Nephron (organoid): ENCODE results near the gene GAK.

Experiments
- H3K27ac Mint-ChIP-seq, 3 experiments: 2 replicates each; pipeline ENCODE4 v1.8.0; 2020; ENCODE audit warnings: mixed read lengths in 3 of 3, mild to moderate bottlenecking in 2 of 3, moderate library complexity in 1 of 3
- H3K27me3 Mint-ChIP-seq: 2 replicates; pipeline ENCODE4 v1.8.0; 2021; ENCODE audit warnings: low read depth, mild to moderate bottlenecking, moderate library complexity, mixed read lengths
- H3K36me3 Mint-ChIP-seq: 2 replicates; pipeline ENCODE4 v1.8.0; 2020; ENCODE audit warnings: low read depth, mixed read lengths
- H3K4me1 Mint-ChIP-seq: 2 replicates; pipeline ENCODE4 v1.8.0; 2020; ENCODE audit warnings: mixed read lengths
- H3K4me3 Mint-ChIP-seq, 3 experiments: 2 replicates each; pipeline ENCODE4 v1.8.0; 2020; ENCODE audit warnings: mild to moderate bottlenecking in 3 of 3, mixed read lengths in 3 of 3, moderate library complexity in 2 of 3
- H3K9me3 Mint-ChIP-seq: 2 replicates; pipeline ENCODE4 v1.8.0; 2020; ENCODE audit warnings: mixed read lengths
- TF ChIP-seq, protein P1 (sequence below), 3 experiments: fragments of 200-600 bp; sonication (generic); IDR thresholded peaks; one replicate each; pipeline ENCODE4 v1.5.0; 2021; ENCODE audit warnings: antibody characterized with exemption in 3 of 3; ENCODE audit not compliant: unreplicated experiment in 3 of 3

Gene GAK

DNA sequence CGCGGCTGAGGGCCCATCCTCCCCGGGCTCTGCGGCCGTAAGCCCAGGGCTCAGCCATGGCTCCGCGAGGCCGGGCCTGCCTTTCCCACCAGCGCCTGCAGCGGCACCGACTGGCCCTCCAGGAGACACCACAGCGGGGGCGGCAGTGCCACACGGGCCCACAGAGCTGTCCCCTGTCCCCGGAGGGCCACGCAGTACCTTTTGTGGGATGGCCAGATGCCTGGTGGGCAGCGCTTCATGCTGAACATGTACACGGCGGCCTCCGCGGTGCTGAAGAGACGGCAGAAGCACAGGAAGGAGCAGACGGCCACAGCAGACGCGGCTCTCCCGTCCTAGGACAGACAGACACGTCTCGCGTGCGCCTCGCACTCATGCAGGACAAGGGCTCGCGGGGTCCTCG is 50.4 kb downstream of the GAK start:
- H3K4me1 Mint-ChIP-seq: no peaks in the 10 kb centered on the region
- H3K9me3 Mint-ChIP-seq: no peaks in the 10 kb centered on the region
- H3K4me3 Mint-ChIP-seq: no peak overlapping the region
- TF ChIP-seq, protein P1, sequence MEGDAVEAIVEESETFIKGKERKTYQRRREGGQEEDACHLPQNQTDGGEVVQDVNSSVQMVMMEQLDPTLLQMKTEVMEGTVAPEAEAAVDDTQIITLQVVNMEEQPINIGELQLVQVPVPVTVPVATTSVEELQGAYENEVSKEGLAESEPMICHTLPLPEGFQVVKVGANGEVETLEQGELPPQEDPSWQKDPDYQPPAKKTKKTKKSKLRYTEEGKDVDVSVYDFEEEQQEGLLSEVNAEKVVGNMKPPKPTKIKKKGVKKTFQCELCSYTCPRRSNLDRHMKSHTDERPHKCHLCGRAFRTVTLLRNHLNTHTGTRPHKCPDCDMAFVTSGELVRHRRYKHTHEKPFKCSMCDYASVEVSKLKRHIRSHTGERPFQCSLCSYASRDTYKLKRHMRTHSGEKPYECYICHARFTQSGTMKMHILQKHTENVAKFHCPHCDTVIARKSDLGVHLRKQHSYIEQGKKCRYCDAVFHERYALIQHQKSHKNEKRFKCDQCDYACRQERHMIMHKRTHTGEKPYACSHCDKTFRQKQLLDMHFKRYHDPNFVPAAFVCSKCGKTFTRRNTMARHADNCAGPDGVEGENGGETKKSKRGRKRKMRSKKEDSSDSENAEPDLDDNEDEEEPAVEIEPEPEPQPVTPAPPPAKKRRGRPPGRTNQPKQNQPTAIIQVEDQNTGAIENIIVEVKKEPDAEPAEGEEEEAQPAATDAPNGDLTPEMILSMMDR (IDR thresholded peaks at IDR 0.05; ENCODE audit: unreplicated experiment in 3 of 3): no peak
- H3K36me3 Mint-ChIP-seq: peaks cover 31% of the 10 kb centered on the region
- no peaks in the 10 kb centered on the region for H3K27me3 Mint-ChIP-seq
- no peak overlapping the region for H3K27ac Mint-ChIP-seq

DNA sequence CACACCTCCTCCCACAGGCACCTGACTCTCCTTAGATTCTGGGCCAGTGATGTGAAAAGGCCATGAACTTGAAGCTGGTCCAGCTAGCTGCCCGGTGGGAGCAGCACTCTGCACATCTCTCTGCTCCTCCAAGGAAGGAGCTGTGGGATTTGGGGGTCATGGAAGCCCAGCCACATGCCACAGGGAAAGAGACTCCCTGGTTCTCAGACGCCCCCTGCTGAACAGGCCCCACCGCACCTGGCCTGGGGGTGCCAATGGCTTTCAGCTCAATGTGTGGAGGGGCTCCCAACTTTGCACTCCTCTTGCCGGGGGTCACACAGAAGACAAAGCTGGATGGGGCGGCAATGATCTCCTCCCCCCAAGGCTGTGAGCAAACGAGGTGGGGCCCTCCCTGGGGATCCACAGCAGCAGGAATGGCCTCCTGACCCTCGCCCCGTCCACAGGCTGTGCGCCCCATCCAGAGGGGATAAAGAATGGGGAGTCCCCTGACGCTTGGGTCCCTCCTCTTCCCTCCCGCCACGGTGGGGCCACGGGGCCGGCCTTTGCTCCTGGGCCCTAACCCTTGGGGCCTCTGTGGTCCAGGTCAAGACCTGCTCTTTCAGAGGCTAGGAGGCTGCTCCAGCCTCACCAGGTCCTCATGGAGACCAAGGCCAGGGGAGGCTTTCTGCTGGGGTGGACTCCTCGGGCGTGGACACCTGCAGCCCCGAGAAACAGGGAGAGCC is 51.3 kb downstream of the GAK start:
- Mint-ChIP-seq H3K36me3 (peaks cover 26% of the 10 kb centered on the region), H3K4me3 (no peak overlapping the region), H3K27ac (no peak overlapping the region), H3K27me3 (no peaks in the 10 kb centered on the region), H3K9me3 (no peaks in the 10 kb centered on the region), H3K4me1 (no peaks in the 10 kb centered on the region)
- TF ChIP-seq, protein P1 (IDR thresholded peaks at IDR 0.05; ENCODE audit: unreplicated experiment in 3 of 3): no peak

GRCh38 chr4:879729-880077 is 52.4 kb downstream of the GAK start:
- TF ChIP-seq, protein P1 (IDR thresholded peaks at IDR 0.05; ENCODE audit: unreplicated experiment in 3 of 3): no peak
- Mint-ChIP-seq H3K36me3 (peaks cover 31% of the 10 kb centered on the region), H3K4me3 (no peak overlapping the region), H3K9me3 (no peaks in the 10 kb centered on the region), H3K4me1 (peaks cover 4% of the 10 kb centered on the region), H3K27ac (no peak overlapping the region), H3K27me3 (no peaks in the 10 kb centered on the region)

GRCh38 chr4:878796-879728 is 53.1 kb downstream of the GAK start:
- TF ChIP-seq, protein P1 (IDR thresholded peaks at IDR 0.05; ENCODE audit: unreplicated experiment in 3 of 3): no peak
- Mint-ChIP-seq H3K36me3 (peaks cover 33% of the 10 kb centered on the region), H3K4me1 (peaks cover 9% of the 10 kb centered on the region), H3K27me3 (no peaks in the 10 kb centered on the region), H3K9me3 (no peaks in the 10 kb centered on the region), H3K27ac (no peak overlapping the region), H3K4me3 (no peak overlapping the region)

GRCh38 chr4:877502-877901 is 54.6 kb downstream of the GAK start:
- H3K27me3 Mint-ChIP-seq: no peaks in the 10 kb centered on the region
- no peak overlapping the region for H3K27ac Mint-ChIP-seq
- TF ChIP-seq, protein P1 (IDR thresholded peaks at IDR 0.05; ENCODE audit: unreplicated experiment in 3 of 3): no peak
- H3K36me3 Mint-ChIP-seq: peaks cover 46% of the 10 kb centered on the region
- no peak overlapping the region for H3K4me3 Mint-ChIP-seq
- peaks cover 17% of the 10 kb centered on the region for H3K4me1 Mint-ChIP-seq
- no peaks in the 10 kb centered on the region for H3K9me3 Mint-ChIP-seq
